DND-41 (cell line): ENCODE data around the gene CCDC136.

Source experiments
- EZH2 ChIP-seq: IDR thresholded peaks from 3 replicates; pipeline ENCODE4 v1.6.1; 2012; ENCODE audit warnings: borderline replicate concordance, low read depth, mild to moderate bottlenecking, moderate library complexity, low read length, inconsistent platforms; ENCODE audit not compliant: severe bottlenecking
- TF ChIP-seq, protein P1 (sequence below): IDR thresholded peaks from 2 replicates; pipeline ENCODE4 v1.5.1; 2012; ENCODE audit warnings: borderline replicate concordance, low read length, moderate library complexity, mild to moderate bottlenecking; ENCODE audit not compliant: poor library complexity, severe bottlenecking; ENCODE audit errors: extremely low read depth

DNA sequence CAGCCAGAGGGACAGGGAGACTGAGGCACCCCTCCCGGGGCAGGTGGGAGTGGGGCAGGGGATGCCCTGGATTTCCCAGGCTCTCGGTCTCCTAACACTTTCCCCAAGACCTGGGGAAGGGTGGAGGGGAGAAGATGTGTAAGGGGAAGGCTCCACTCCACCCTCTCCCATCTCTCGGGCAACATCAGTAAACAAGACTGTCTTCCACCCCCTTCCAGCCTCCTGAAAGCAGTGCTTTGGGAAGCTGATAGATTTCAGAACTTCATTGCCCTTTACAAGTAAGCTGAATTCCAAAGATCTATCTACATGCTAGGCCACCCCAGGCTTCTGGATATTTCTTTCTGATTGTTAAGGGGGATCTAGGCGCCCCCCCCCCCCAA is 42.2 kb downstream of the CCDC136 start:
- TF ChIP-seq, protein P1, sequence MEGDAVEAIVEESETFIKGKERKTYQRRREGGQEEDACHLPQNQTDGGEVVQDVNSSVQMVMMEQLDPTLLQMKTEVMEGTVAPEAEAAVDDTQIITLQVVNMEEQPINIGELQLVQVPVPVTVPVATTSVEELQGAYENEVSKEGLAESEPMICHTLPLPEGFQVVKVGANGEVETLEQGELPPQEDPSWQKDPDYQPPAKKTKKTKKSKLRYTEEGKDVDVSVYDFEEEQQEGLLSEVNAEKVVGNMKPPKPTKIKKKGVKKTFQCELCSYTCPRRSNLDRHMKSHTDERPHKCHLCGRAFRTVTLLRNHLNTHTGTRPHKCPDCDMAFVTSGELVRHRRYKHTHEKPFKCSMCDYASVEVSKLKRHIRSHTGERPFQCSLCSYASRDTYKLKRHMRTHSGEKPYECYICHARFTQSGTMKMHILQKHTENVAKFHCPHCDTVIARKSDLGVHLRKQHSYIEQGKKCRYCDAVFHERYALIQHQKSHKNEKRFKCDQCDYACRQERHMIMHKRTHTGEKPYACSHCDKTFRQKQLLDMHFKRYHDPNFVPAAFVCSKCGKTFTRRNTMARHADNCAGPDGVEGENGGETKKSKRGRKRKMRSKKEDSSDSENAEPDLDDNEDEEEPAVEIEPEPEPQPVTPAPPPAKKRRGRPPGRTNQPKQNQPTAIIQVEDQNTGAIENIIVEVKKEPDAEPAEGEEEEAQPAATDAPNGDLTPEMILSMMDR, result no peak
- TF ChIP-seq EZH2, result no peak
